ENCODE data around the gene ERBB4.

ERBB4 gene

GRCh38 chr2:211836409-211836808 is 702.2 kb downstream of the ERBB4 start:
- no peaks in the 10 kb centered on the region for H3F3A ChIP-seq (ENCODE audit: control insufficient read depth, insufficient read depth)
- no peaks in the 10 kb centered on the region for H3K9me2 ChIP-seq (replicated peaks; ENCODE audit: control insufficient read depth, low read length)
- no peak overlapping the region for H3K27ac ChIP-seq (ENCODE audit: low read depth, low read length)
- no peaks in the 10 kb centered on the region for H3K27me3 ChIP-seq (ENCODE audit: control insufficient read depth, low read length)
- H3K36me3 ChIP-seq (ENCODE audit: control insufficient read depth, low read length): no peaks in the 10 kb centered on the region
- no peak overlapping the region for H3K4me3 ChIP-seq (ENCODE audit: low read length)
- no peaks in the 10 kb centered on the region for H3K9me3 ChIP-seq (ENCODE audit: control insufficient read depth, insufficient read depth, low read length)
- H3K4me2 ChIP-seq (ENCODE audit: low read length): no peak overlapping the region
- no peaks in the 10 kb centered on the region for H3K4me1 ChIP-seq (ENCODE audit: control insufficient read depth, low read length)
- no peaks in the 10 kb centered on the region for H3K79me2 ChIP-seq (ENCODE audit: control insufficient read depth, low read length)
- H4K20me1 ChIP-seq (ENCODE audit: control insufficient read depth, insufficient read depth, low read depth, low read length): no peaks in the 10 kb centered on the region
- no peak for TF ChIP-seq EZH2phosphoT487 (IDR thresholded peaks at IDR 0.05; ENCODE audit: borderline replicate concordance, low read length)
- no peak for TF ChIP-seq CTCF (IDR thresholded peaks at IDR 0.05; ENCODE audit: low read depth, low read length, poor library complexity, severe bottlenecking)

GRCh38 chr2:211835695-211836094 is 702.9 kb downstream of the ERBB4 start:
- Histone ChIP-seq H3K4me2 (ENCODE audit: low read length) (no peak overlapping the region), H3K4me3 (ENCODE audit: low read length) (no peak overlapping the region), H3K9me3 (ENCODE audit: control insufficient read depth, insufficient read depth, low read length) (no peaks in the 10 kb centered on the region), H3F3A (ENCODE audit: control insufficient read depth, insufficient read depth) (no peaks in the 10 kb centered on the region), H4K20me1 (ENCODE audit: control insufficient read depth, insufficient read depth, low read depth, low read length) (no peaks in the 10 kb centered on the region), H3K36me3 (ENCODE audit: control insufficient read depth, low read length) (no peaks in the 10 kb centered on the region), H3K9me2 (replicated peaks; ENCODE audit: control insufficient read depth, low read length) (no peaks in the 10 kb centered on the region), H3K4me1 (ENCODE audit: control insufficient read depth, low read length) (no peaks in the 10 kb centered on the region), H3K79me2 (ENCODE audit: control insufficient read depth, low read length) (no peaks in the 10 kb centered on the region), H3K27me3 (ENCODE audit: control insufficient read depth, low read length) (no peaks in the 10 kb centered on the region), H3K27ac (ENCODE audit: low read depth, low read length) (no peak overlapping the region)
- TF ChIP-seq CTCF (IDR thresholded peaks at IDR 0.05; ENCODE audit: low read depth, low read length, poor library complexity, severe bottlenecking): no peak
- TF ChIP-seq EZH2phosphoT487 (IDR thresholded peaks at IDR 0.05; ENCODE audit: borderline replicate concordance, low read length): no peak

- H3F3A ChIP-seq (ENCODE audit: control insufficient read depth, insufficient read depth): no peaks in the 10 kb centered on the region
- no peaks in the 10 kb centered on the region for H3K9me2 ChIP-seq (replicated peaks; ENCODE audit: control insufficient read depth, low read length)
- no peaks in the 10 kb centered on the region for H3K9me3 ChIP-seq (ENCODE audit: control insufficient read depth, insufficient read depth, low read length)
- no peaks in the 10 kb centered on the region for H3K36me3 ChIP-seq (ENCODE audit: control insufficient read depth, low read length)
- H3K4me3 ChIP-seq (ENCODE audit: low read length): no peak overlapping the region
- H3K4me2 ChIP-seq (ENCODE audit: low read length): no peak overlapping the region
- H3K79me2 ChIP-seq (ENCODE audit: control insufficient read depth, low read length): no peaks in the 10 kb centered on the region
- no peaks in the 10 kb centered on the region for H3K4me1 ChIP-seq (ENCODE audit: control insufficient read depth, low read length)
- H3K27me3 ChIP-seq (ENCODE audit: control insufficient read depth, low read length): no peaks in the 10 kb centered on the region
- H4K20me1 ChIP-seq (ENCODE audit: control insufficient read depth, insufficient read depth, low read depth, low read length): no peaks in the 10 kb centered on the region
- no peak overlapping the region for H3K27ac ChIP-seq (ENCODE audit: low read depth, low read length)
- TF ChIP-seq CTCF (IDR thresholded peaks at IDR 0.05; ENCODE audit: low read depth, low read length, poor library complexity, severe bottlenecking) (no peak), EZH2phosphoT487 (IDR thresholded peaks at IDR 0.05; ENCODE audit: borderline replicate concordance, low read length) (no peak)
Measured at GRCh38 chr2:211833582-211834279, 704.9 kb downstream of the ERBB4 start.

Data from DOHH2 (cell line).